K562 (cell line): ENCODE data around the gene DNAH1. TPM values are rescaled to one million over a fixed set of nuclear protein-coding genes. Genes with fewer than 3 reads are reported as not detected.

Experiments
- DACH1 ChIP-seq: fragments of 450-650 bp; IDR thresholded peaks from 2 replicates; pipeline ENCODE4 v1.6.1; 2018; ENCODE audit not compliant: partially characterized antibody
- KAT8 ChIP-seq: fragments of 450-650 bp; IDR thresholded peaks from 2 replicates; pipeline ENCODE4 v1.6.1; 2016; ENCODE audit warnings: low read depth, mild to moderate bottlenecking
- MCM2 ChIP-seq: fragments of 450-650 bp; IDR thresholded peaks from 2 replicates; pipeline ENCODE4 v1.6.1; 2017; ENCODE audit warnings: low read depth, mild to moderate bottlenecking
- MTF1 ChIP-seq: fragments of 250-450 bp; sonication (Bioruptor Pico); IDR thresholded peaks from 2 replicates; pipeline ENCODE4 v1.9.0; 2021; ENCODE audit warnings: moderate library complexity, mild to moderate bottlenecking, inconsistent platforms, borderline replicate concordance
- REST ChIP-seq, 2 experiments: fragments of 450-650 bp; formaldehyde crosslinking in 1 of 2; IDR thresholded peaks; 2 replicates each; pipeline versions ENCODE4 v1.4.0 to v1.6.1; 2014 to 2020; ENCODE audit warnings: mild to moderate bottlenecking in 2 of 2, borderline replicate concordance in 1 of 2, low read depth in 1 of 2
- RNF2 ChIP-seq: sonication (generic); IDR thresholded peaks from 2 replicates; pipeline ENCODE4 v1.6.1; 2016
- SREBF2 ChIP-seq: sonication (generic); formaldehyde crosslinking; IDR thresholded peaks from 2 replicates; pipeline ENCODE4 v1.4.0; 2020; ENCODE audit warnings: mild to moderate bottlenecking, missing genetic modification reagents
- TAF7 ChIP-seq: fragments of 450-650 bp; IDR thresholded peaks from 2 replicates; pipeline ENCODE4 v1.6.1; 2016; ENCODE audit warnings: missing genetic modification characterization, missing compliant biosample characterization
- polyA plus RNA-seq, 8 experiments: library from polyadenylated mRNA; depleted of rRNA in 4 of 8; stranded (reverse) in 5 of 8; unstranded in 3 of 8; fragments of >200 nt; fragmentation: Nextera tagmentation in 2 of 8; fragmentation: Illumina TruSeq in 1 of 8; extraction: Ambion mirVana in 2 of 8; extraction: Trizol in 1 of 8; gene quantifications; 2 replicates each; pipeline versions ENCODE4 v1.2.1 to v1.2.3, GENCODE V29; 2011 to 2014; ENCODE audit warnings: inconsistent platforms in 1 of 8, missing spikeins in 1 of 8
- total RNA-seq, 7 experiments: library from RNA; depleted of rRNA in 6 of 7; stranded (reverse); fragments of >200 nt in 6 of 7; fragmentation: Illumina TruSeq in 2 of 7; extraction: Trizol in 2 of 7; gene quantifications; 2 replicates each; pipeline versions ENCODE4 v1.2.1 to v1.2.3, GENCODE V29; 2011 to 2021; ENCODE audit warnings: low replicate concordance in 1 of 7
- TF ChIP-seq, protein P1 (sequence below): fragments of 450-650 bp; formaldehyde crosslinking; IDR thresholded peaks from 2 replicates; pipeline ENCODE4 v1.4.0; 2020; ENCODE audit warnings: mild to moderate bottlenecking
- TF ChIP-seq, protein P2 (sequence below), 2 experiments: fragments of 200-800 bp in 1 of 2; sonication (Bioruptor generic) in 1 of 2; sonication (generic) in 1 of 2; formaldehyde crosslinking in 1 of 2; IDR thresholded peaks in 1 of 2; conservative IDR thresholded peaks in 1 of 2; 2 replicates each; pipeline versions ENCODE4 v1.5.0 to v1.6.1; 2016 to 2020; ENCODE audit warnings: missing compliant biosample characterization in 1 of 2, missing genetic modification characterization in 1 of 2, missing genetic modification reagents in 1 of 2

DNAH1 gene
- total and polyA plus RNA-seq, 9 of the 15 experiments (the other 6 are each of a cell fraction or from before 2014, with no cell fraction given), result 0.04 to 0.84 (median 0.50) TPM

- TF ChIP-seq REST (IDR thresholded peaks at IDR 0.05; ENCODE audit: borderline replicate concordance) (no peak), REST (CRISPR knock-in tag; IDR thresholded peaks at IDR 0.05; ENCODE audit: low read depth) (no peak), RNF2 (no peak), TAF7 (no peak), KAT8 (no peak), DACH1 (no peak), MCM2 (no peak), MTF1 (no peak), SREBF2 (CRISPR knock-in tag) (no peak)
- TF ChIP-seq, protein P1, sequence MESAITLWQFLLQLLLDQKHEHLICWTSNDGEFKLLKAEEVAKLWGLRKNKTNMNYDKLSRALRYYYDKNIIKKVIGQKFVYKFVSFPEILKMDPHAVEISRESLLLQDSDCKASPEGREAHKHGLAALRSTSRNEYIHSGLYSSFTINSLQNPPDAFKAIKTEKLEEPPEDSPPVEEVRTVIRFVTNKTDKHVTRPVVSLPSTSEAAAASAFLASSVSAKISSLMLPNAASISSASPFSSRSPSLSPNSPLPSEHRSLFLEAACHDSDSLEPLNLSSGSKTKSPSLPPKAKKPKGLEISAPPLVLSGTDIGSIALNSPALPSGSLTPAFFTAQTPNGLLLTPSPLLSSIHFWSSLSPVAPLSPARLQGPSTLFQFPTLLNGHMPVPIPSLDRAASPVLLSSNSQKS (CRISPR knock-in tag), result no peak
- TF ChIP-seq, protein P2, sequence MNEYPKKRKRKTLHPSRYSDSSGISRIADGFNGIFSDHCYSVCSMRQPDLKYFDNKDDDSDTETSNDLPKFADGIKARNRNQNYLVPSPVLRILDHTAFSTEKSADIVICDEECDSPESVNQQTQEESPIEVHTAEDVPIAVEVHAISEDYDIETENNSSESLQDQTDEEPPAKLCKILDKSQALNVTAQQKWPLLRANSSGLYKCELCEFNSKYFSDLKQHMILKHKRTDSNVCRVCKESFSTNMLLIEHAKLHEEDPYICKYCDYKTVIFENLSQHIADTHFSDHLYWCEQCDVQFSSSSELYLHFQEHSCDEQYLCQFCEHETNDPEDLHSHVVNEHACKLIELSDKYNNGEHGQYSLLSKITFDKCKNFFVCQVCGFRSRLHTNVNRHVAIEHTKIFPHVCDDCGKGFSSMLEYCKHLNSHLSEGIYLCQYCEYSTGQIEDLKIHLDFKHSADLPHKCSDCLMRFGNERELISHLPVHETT (CRISPR knock-in tag; conservative IDR thresholded peaks at IDR 0.05 in 1 of 2, IDR thresholded peaks at IDR 0.05 in 1 of 2), result no peak
- TF ChIP-seq, all 486 proteins: peak for 0
Observed at GRCh38 chr3:52384019-52384761, 68.1 kb downstream of the DNAH1 start (continued).
